HT-29 (cell line): ENCODE data around the gene CPVL. TPM values are rescaled to one million over a fixed set of nuclear protein-coding genes. Genes with fewer than 3 reads are reported as not detected.
A peak's percentile ranks its signal among the peaks of the same experiment; 100 is the strongest.

Experiments used
- DNase-seq: peaks from one replicate; pipeline ENCODE4 v3.0.0-alpha.2; 2015; ENCODE audit warnings: low spot score
- total RNA-seq: library from RNA; depleted of rRNA; stranded (reverse); fragments of >200 nt; shearing (Covaris generic); gene quantifications from 2 replicates; pipeline ENCODE4 v1.2.3, GENCODE V29; 2014

CPVL gene
- total RNA-seq, 1 experiment from 2014 or later, result 1.8 TPM

- peak; percentile 47 for DNase-seq
These were observed 54.6 kb downstream of the CPVL start for GRCh38 chr7:29091715-29092114.

- no peak for DNase-seq
These were observed 55.3 kb downstream of the CPVL start for GRCh38 chr7:29090836-29091601.

GRCh38 chr7:29090151-29090805 is 56.1 kb downstream of the CPVL start:
- DNase-seq, result no peak

GRCh38 chr7:29087840-29088170 is 58.5 kb downstream of the CPVL start:
- no peak for DNase-seq

- DNase-seq, result no peak
These were observed 59.8 kb downstream of the CPVL start for GRCh38 chr7:29086545-29086944.

- DNase-seq, result no peak
These were observed 61.5 kb downstream of the CPVL start for GRCh38 chr7:29084832-29085231.

GRCh38 chr7:29080803-29081202 is 65.5 kb downstream of the CPVL start:
- no peak for DNase-seq

- no peak for DNase-seq
These were observed 67.8 kb downstream of the CPVL start for GRCh38 chr7:29078311-29079260.

GRCh38 chr7:29077854-29078253 is 68.5 kb downstream of the CPVL start:
- no peak for DNase-seq

- no peak for DNase-seq
These were observed 69.2 kb downstream of the CPVL start for GRCh38 chr7:29077176-29077575.

- no peak for DNase-seq
These were observed 69.7 kb downstream of the CPVL start for GRCh38 chr7:29076631-29077030.

- no peak for DNase-seq
These were observed 70.7 kb downstream of the CPVL start for GRCh38 chr7:29075606-29076005.

GRCh38 chr7:29071203-29071874 is 75.0 kb downstream of the CPVL start:
- DNase-seq, result no peak

- no peak for DNase-seq
These were observed 79.7 kb downstream of the CPVL start for GRCh38 chr7:29066641-29067040.

- no peak for DNase-seq
These were observed 81.0 kb downstream of the CPVL start for GRCh38 chr7:29065181-29065857.

GRCh38 chr7:29063872-29064271 is 82.5 kb downstream of the CPVL start:
- no peak for DNase-seq

- no peak for DNase-seq
These were observed 83.1 kb downstream of the CPVL start for GRCh38 chr7:29063236-29063635.

GRCh38 chr7:29053105-29053872 is 93.0 kb downstream of the CPVL start:
- DNase-seq, result no peak

GRCh38 chr7:29046978-29047377 is 99.4 kb downstream of the CPVL start:
- no peak for DNase-seq
